Measurements from ENCODE around the gene TNS1. TPM values are rescaled to one million over a fixed set of nuclear protein-coding genes. Genes with fewer than 3 reads are reported as not detected.

Gene TNS1
- total and polyA plus RNA-seq, 9 of the 15 experiments (the other 6 are each of a cell fraction or from before 2014, with no cell fraction given), result 0.13 to 2.7 (median 0.77) TPM

- TF ChIP-seq THAP12 (CRISPR knock-in tag; IDR thresholded peaks at IDR 0.05), result no peak
These were observed 165.3 kb downstream of the TNS1 start (continued) for GRCh38 chr2:217837530-217837929.

GRCh38 chr2:217836901-217837491 is 165.8 kb downstream of the TNS1 start:
- H3K9me1 ChIP-seq (ENCODE audit: control insufficient read depth, insufficient read depth, low read length), result no peaks in the 10 kb centered on the region
- H3K4me3 ChIP-seq, result no peak overlapping the region
- CTCF ChIA-PET (ENCODE audit: low intra/inter-chr PET ratio), result no interaction called here
- H3K9me3 ChIP-seq (replicated peaks; ENCODE audit: control insufficient read depth, insufficient read depth, low read depth, low read length), result no peaks in the 10 kb centered on the region
- peak overlapping the region in 1 of 2 experiments; percentile 66; a peak in 1 of 4 replicates for H3K9ac ChIP-seq (ENCODE audit: insufficient read depth in 1 of 2, low read depth in 2 of 2, low read length in 2 of 2)
- 42% methylated on average over 7 of the region's 9 CpGs for WGBS (ENCODE audit: insufficient coverage, low coverage, missing lambda C conversion rate)
- H3K27ac ChIP-seq (ENCODE audit: extremely low read depth, low read depth, low read length), result no peak overlapping the region; the same call in 2 of the 3 replicates
- peak in 2 of 4 experiments; percentile 21 to 22 for DNase-seq (ENCODE audit: extremely low read depth in 1 of 4, low spot score in 3 of 4)
- no peak overlapping the region for H3K4me2 ChIP-seq (ENCODE audit: insufficient read depth, low read length)
- peak overlapping the region; percentile 39; the same call in 1 of the 2 replicates for H2AFZ ChIP-seq (ENCODE audit: low read depth, low read length)
- H4K20me1 ChIP-seq (replicated peaks; ENCODE audit: control insufficient read depth, insufficient read depth, low read length), result no peaks in the 10 kb centered on the region
- H3K4me1 ChIP-seq (replicated peaks in 1 of 2; ENCODE audit: control insufficient read depth in 2 of 2, insufficient read depth in 2 of 2, low read length in 2 of 2), result peaks cover 20 to 49% of the 10 kb centered on the region in 2 experiments; a peak in 4 of 5 replicates
- no peaks in the 10 kb centered on the region for H3K27me3 ChIP-seq (ENCODE audit: control insufficient read depth in 2 of 2, insufficient read depth in 2 of 2, low read length in 2 of 2)
- no TSS peak for BruUV-seq (replicated peaks)
- intact Hi-C loops (cut with micrococcal nuclease) (no loop called here), in situ Hi-C loops (cut with MboI) (no loop called here)
- no peak for ATAC-seq
- FAIRE-seq, result no peak
- no peaks in the 10 kb centered on the region for H3K36me3 ChIP-seq (ENCODE audit: control insufficient read depth, insufficient read depth, low read length)
- POLR2A ChIA-PET, result interaction anchor here (0.7 to 1.0 kb wide), 2 partner anchors 10 to 29 kb away, joined by 3 read pairs; no protein-coding TSS in a partner anchor
- H3K79me2 ChIP-seq (ENCODE audit: control insufficient read depth, insufficient read depth, low read length), result peaks cover 5% of the 10 kb centered on the region; the same call in 1 of the 3 replicates
- no peak for TF ChIP-seq ZNF41 (CRISPR knock-in tag; conservative IDR thresholded peaks at IDR 0.05)
- TF ChIP-seq HMGN3 (IDR thresholded peaks at IDR 0.05; ENCODE audit: borderline replicate concordance, extremely low read depth, insufficient read length, low read depth, low read length), result no peak
- TF ChIP-seq MXD1 (CRISPR knock-in tag; IDR thresholded peaks at IDR 0.05; ENCODE audit: borderline replicate concordance, poor library complexity, severe bottlenecking), result no peak

Measured in K562 (cell line).